ENCODE measurements around the gene MAMLD1.

Gene MAMLD1

DNA sequence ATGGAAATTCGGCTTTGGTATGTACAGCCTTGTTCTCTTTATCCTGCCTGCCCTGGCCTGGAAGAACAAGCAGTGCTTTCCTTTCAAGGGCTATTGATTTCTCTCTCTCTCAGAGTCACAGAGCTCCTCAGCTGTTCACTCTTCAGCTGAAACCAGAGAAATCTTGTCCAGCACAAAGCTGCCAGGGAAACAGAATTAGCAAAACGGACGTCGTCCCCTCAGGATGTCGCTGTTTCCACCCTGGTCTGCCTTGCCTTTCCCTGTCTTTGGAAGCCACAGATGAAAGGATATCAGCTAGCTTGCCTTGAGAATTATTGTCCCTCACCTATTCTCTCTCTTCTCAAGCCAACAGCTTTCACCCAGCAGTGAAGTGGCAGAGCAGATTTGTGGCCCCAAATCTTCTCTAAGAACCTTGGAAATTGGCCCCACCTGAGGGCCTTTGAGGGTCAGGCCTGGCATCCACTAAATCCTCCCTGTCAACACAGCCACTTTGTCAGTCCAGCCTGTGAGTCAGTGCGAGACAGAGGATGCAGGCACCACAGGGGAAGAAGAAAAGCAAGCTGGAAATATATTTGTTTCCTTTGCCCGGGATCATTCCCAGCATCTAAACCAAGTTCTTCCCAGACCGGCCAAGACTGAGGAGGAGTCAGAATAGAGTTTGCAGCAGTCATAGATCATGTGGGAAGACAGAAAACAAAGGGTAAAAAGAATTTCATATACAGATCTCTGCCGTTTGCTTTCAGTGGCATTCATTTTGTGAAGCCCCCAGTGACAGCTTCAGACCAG lies 141.5 kb downstream of the MAMLD1 start:
- no peak for DNase-seq

DNA sequence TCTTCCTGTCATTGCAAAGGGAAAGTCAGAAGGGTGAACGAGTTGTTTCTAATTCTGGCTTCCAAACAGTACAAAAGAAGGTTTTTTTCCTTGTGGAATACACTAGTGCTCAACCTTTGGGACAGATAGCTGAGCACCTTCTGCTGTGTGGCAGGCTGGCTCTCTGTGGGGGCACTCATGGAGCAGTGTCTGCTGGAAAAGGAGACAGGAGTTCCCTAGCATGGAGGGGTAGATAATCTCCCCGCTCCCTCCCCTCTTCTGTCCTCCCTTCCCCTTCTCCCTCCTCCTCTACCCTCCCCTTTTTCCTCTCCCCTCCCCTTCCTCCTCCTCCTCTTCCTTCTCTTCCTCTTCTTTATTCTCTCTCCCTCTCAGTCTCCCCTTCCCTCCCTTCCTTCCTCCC lies 142.9 kb downstream of the MAMLD1 start:
- DNase-seq = no peak

DNA sequence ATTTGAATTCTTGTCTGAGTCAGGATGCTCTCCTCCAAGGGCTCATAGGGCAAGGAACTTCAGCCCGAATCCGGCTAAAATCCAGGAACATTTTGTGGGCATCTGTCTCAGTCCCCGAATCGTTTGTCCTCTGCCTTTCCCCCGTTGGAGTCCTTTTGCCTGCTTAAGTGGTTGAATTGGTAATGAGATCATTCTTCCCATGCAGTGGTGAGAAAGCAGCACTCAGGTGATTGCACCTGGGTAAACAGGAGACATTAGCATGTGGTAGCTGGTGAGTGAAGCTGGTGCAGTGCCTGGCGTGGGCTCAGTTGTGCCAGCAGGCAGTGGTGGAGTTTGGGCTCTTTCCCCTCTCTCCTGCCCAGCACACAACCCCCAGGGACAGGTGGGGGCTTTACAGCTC lies 143.4 kb downstream of the MAMLD1 start:
- DNase-seq = no peak

DNA sequence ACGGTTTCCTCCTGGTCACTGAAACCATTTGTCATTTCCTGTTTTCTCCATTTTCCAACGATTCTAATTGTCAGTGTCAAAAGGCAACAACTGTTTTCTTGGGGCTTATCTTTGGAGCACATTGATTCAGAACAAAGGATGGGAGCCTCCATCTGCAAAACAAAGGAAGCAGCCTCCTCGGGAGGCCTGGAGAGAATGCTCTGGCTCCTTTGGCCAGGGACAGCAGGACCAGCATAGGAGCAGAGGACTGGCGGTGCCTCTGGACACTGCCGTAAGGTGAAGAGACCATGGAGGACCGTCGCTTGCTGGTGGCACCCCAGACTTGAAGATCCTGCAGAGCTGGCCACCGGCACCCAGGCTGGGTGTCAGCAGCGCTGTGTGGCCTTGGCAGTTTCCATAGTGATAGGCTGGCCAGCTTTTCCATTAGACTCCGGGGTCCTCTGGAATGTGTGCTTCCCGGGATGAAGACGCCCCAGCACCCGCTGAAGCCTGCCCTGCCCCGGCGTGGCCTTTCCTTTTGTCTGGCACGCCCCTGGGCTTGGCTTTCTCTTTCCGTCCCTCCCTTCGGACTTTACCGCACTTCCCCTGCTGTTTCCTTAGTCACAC lies 144.2 kb downstream of the MAMLD1 start:
- DNase-seq = no peak

DNA sequence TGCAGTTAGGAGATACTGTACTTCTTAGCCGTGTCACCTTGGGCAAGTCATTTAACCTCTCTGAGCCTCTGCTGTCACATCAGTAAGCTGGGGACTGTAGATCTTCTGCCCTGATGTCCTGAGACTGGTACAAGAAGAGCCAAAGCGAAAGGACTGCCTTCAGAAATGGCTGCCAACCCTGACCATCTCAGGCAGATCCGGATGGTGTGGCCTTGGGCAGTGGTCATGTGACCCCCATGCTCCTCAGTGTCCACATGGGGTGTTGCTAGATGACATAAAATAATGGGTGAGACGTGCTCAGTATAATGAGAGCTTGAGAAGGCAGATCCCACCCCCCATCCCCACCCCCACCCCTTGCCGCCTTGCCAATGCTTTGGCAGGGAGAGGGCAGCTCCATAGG lies 144.9 kb downstream of the MAMLD1 start:
- no peak for DNase-seq

DNA sequence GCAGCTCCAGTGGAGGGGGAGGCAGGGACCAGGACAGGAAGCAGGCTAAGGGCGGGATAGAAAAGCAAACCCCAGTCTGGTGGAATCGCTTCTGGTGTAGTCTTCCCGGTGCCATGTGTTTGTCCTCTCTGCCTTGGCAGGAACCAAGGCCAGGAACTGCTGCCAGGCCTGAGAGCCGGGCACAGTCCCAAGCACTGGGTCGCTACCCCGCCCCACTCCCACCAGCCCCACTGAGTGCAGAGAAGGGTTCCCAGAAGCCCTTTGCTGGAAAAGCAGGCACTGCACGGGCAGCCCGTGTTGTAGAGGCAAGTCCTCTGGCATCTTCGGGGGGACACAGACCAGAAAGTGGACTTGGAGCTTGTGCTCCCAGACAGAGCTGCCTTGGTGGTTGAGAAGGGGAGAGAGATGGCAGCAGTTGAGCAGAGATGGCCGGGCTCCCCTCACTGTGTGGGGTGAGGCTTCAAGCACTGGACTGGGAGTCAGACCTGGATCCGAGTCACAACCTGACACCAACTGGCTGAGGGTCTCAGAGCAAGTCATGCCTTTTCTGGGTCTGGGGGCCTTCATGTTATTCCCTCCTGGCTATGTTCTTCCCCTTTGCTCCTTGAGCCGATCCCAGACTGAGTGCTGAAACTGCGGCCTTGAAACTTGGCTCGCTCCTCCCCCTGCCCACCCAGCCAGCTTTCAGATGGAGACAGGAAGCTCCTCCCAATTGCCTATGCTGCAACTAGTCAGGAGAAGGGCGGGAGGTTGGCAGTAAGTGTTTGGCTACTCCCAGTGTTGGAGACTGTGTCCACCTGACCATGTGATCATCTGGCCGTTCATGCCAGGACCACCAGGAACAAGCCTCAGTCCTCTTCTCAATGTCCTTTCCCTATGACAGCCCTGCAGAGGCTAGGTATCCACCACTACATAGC lies 145.6 kb downstream of the MAMLD1 start:
- no peak for DNase-seq

DNA sequence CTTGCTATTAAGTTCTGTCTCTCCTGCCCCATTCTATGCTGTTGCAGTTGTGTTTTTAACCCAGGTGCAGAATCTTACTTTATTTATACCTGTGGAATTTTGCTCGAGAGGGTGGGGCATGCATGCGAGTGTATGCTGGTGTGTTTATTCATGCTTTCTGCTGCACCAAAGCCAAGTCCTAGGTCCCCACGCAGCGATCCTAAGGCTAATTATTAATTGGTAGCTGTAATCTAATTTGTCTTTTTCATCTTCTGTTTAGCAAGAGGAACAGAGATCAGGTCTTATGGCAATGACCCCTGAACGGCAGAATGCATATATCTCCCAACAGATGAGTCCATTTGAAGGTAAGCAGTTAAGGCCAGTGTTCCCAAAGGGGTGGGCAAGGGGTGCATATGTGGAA lies 146.6 kb downstream of the MAMLD1 start:
- DNase-seq = no peak

DNA sequence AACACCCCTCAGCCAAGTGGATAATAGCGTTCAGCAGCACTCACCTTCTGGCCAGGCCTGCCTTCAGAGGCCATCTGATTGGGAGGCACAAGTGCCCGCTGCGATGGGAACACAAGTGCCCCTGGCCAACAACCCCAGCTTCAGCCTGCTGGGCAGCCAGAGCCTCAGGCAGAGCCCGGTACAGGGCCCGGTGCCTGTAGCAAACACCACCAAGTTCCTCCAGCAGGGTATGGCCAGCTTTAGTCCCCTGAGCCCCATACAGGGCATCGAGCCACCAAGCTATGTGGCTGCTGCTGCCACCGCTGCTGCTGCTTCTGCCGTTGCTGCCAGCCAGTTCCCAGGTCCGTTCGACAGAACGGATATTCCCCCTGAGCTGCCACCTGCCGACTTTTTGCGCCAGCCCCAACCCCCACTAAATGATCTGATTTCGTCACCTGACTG lies 149.4 kb downstream of the MAMLD1 start:
- no peak for DNase-seq

DNA sequence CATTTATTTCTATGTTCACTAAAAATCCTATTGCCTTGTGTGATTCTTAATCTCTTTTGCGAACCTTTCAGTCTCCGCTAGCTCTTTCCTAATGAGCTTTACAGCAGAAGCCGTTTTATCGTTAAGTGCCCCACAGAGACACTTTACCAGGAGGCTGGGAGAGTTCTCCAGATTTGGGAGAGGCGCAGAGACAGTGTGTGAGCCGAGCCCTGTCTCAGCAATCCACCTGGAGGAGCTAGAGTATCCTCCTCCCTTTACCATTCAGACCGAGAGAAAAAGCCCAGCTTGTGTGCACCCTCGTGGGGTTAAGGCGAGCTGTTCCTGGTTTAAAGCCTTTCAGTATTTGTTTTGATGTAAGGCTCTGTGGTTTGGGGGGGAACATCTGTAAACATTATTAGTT lies 150.4 kb downstream of the MAMLD1 start:
- DNase-seq = no peak

DNA sequence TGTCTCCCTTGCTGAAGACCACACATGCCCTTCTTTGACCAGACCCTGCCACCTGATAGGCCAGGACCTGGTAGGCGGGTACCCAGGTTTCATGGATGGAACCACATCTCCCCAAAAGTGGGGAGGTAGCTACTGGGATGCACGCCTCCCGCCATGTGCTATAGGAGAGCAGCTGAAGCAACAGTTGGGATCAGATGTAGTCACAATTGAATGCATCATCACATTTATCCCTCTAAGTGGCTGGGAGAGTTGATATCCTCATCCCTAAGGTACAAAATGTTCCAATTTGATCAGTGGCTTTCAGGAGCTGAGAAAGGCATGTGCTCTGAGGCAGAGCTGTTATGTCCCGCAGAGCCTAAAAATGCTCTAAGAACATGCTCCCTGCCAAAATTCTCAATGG lies 151.3 kb downstream of the MAMLD1 start:
- no peak for DNase-seq

DNA sequence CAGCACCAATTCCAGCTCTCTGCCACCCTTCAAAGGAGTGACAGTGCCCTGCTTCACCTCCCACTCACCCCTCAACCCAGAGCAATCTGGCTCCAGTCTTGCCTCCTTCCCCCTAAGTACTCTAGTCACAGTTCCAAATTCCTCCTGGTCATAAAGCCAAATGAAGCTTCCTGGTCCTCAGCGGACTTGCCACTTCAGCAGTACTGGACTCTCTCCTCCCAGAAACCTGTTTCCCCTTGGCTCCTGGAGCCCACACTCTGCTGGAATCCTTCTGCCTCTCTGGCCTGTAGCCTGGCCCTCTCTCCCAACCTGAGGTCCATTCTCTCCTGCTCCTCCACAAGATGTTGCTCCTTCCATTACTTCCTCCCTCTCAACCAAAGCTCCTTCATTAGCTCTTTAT lies 152.7 kb downstream of the MAMLD1 start:
- DNase-seq = no peak

DNA sequence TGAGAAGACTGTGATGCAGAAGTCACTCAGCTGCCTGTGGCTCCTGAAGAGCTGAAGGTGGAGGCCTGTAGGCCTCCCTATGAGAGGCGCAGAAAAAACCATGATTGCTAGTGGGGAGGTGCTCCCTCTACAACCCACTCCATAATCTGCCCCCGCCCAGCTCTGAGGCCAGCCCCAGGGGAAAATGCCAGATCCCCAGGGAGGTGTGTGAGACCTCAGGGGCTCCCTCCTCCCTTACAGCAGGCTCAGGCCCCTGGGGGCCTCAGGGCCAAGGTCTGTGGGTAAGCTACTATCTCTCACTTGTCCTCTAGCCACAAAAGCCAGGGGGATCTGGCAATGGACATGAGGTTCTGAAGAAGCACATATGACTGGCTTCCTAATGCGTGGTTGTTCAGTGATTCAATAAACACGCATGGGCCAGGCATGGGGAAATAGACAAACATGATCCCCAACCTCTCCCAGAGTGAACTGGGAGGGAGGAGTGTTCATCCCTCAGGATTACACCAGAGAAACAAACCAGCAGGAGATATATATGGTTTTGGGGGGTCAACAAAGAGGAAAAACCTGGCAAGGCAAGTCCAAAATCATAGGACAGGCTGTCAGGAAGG lies 154.3 kb downstream of the MAMLD1 start:
- no peak for DNase-seq

DNA sequence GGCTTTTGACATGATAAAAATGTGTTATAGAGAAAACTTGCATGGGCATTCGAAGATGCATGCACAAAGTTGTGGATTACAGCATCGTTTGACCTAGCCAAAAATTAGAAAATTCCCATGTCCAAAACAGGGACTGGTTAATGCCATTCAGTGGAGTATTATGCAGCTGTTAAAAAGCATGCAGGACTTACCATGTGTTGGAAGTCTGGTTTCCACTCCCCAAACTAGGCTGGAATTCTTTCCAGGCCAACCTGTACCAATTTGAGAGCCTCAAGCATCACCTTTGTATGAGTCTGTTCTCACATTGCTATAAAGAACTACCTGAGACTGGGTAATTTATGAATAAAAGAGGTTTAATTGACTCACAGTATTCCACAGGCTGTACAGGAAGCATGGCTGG lies 159.4 kb downstream of the MAMLD1 start:
- no peak for DNase-seq

DNA sequence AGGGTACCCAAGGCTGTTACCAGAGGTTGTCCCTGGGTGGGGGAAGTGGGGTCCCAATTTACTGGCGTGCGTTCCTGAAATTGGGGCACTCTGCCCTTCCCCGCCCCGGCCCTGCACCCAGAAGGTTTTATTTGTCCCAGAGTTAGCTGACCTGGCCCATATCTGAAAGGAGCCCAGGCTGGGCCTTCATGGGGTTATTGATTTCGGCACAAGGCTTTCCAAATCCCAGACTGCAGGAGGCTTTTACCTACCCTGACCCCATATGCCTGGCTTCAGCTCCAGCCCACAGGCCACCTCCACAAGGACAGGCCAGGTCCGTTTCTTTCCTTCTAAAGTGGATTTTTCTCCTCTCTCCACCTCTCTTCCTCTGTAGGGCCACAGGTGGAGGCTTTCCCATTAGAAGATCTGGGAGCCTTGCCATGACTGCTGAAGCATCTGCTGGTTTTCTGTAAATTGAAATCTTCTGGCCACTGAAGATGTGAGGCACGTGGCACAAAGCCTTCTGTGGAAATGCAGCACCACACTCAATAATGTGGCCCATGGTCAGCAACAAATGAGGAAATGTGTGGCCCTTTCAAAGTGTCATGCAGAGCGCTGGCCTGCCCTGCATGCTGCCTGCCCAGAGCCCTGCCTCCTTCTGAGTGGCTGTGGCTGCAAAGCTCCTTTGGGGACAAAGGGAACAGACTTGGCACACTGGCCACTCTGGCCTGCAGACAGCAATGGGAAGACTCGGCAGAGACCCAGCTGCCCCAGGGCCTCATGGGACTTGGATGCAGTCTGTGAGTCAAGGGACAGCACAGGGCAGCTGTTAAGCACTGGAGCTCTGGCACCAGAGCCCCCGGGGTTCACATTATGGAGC lies 162.2 kb downstream of the MAMLD1 start:
- no peak for DNase-seq

DNA sequence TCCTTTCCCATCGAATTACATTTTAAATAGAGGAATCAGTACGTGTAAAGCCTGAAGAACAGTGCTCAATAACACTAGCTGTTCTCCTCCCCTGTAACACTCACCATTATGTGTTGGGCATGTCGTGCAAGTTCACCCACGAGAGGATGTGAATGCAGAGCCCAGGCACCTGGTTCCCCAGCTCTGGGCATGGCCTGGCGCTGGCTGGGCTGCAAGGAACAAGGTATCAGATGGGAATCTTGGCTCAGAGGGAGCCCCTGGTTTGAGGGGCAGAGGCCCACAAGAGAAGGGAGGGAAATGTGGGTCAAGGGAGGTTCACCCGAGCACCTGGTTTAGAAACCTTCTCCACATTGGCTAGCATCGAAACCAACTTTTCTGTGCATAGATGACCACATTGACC lies 163.6 kb downstream of the MAMLD1 start:
- no peak for DNase-seq

DNA sequence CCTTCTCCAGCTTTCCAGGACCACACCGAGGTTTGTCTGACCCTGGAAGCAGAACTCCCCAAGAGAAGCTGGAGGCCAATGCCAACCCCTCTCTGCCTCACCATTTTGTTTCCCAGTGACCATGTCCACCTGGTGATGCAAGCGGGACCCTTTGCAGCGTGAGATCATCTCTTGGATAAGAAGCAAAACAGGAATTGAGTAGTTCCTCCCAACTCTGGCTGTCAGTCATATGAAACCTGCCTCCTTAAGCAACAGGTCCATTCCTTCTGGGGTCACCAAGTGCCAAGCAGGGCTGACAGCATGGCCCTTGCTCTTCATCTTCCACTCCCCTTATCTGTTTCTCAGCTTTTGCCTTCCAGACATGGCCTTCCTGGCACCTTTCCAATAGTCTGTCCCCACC lies 164.0 kb downstream of the MAMLD1 start:
- DNase-seq = no peak

DNA sequence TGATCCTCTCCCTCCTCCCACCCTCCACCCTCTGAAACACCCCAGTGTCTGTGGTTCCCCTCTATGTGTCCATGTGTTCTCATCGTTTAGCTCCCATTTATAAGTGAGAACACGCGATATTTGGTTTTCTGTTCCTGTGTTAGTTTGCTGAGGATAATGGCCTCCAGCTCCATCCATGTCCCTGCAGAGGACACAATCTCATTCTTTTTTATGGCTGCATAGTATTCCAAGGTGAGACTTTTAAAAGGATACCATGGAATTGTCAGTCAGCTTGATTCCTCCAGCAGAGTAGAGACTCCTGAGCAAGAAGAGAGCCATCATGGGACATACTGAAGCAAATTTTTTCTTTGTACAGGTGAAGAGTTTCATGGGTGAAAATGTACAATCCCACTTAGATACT lies 166.5 kb downstream of the MAMLD1 start:
- no peak for DNase-seq

DNA sequence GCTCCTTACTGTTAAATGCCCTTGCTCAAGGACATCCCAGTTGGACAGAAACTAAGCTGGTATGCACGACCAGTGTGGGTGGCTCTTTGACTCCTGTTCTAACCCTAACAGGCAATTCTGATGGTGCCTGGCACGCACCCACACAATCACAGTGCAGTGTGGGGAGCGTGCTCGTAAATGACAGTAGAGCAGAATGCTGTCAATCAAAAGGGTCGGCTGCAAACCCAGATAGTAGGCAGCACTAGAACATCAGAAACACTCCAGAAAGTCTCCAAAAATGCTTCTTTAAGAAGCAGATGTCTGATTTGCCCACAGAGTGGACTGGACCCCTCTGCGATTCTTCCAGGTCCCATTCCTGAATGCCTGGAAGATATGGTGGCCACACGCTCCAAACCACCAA lies 167.7 kb downstream of the MAMLD1 start:
- no peak for DNase-seq

DNA sequence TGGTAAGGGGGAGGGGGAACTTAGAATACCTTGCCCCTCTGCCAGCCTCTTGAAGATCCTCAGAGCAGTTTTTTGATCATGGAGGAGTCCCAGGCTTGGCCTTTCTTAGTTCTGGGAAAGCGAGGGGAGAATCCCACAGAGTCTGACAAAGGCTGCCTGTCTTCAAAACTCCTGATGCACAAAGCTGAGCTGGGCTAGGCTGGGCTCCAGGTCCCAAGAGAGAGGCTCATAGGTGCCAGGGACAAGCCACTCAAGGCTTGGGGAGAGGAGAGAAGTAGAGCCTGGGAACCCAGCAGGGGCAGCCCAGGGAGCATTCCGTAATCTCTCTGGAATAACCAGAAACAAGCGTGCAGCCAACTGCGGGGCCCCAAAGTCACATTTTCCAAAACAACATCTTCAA lies 168.3 kb downstream of the MAMLD1 start:
- no peak for DNase-seq

DNA sequence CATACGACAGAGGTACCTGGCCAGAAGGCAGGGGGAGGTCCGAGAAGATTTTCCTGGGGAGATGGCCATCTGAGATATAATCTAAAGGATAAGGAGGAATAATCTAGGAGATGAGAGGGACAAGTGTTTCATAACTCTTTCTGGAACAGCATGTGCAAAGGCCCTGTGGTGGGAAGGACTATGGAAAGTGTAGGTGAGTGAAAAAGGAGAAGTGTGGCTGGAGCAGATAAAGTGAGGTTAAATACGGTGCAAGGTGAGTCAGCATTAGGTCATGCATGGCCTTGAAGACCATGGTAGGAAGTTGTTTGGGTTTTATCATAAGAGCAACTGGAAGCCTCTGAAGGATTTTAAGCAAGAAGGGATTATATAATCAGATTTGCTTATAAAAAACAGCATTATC lies 170.7 kb downstream of the MAMLD1 start:
- no peak for DNase-seq

DNA sequence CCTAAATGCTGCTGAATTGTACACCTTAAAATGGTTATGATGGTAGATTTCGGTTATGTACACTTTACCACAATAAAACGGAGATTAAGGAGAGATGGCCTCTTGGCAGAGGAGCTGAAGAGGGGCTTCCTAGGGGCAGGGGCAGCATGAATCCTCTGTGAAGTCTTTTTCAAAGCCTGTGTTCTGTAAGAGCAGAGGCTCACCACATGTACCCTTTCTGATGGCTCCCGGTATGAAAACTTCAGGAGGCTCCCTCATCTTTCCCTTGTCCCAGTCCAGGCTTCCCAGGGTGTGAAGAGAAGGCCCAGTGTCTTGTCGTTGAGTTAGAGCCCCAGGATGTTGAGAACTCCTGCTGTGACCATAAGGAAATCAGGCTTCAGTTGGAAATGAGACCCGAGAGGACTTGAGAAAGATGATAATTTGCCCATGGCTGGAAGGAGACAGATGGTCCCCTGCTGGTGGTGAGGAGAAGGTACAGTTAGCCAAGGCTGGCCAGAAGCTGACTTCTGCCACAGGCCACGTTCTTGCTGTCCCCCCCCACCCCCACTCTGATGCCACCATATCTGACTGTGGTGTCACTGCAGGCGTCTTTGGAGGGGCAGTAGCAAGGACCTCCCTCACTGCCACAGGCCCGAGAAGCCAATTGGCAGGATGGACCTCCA lies 173.5 kb downstream of the MAMLD1 start:
- no peak for DNase-seq

DNA sequence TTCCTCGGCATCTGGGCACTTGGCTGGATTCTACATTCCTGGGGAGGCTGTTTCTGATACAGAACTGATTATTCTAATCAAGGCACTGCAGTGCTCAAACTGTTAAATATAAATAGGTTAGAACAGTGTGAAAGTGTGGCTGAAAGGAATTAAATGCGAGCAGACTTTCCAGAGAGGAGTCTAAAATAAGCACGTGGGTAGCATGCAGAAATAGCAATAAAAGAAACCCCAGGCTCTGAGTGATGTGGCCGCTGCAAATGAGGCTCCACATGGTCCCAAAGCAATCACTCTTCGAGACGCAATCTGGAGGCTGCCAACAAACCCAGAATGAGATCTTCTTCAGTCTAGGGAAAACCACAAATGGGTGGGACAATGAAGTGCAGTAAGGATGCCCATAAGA lies 174.7 kb downstream of the MAMLD1 start:
- DNase-seq = no peak

All from RPMI8226 (cell line).